GDM1 (cell line): ENCODE results near the gene ATPAF2.
A peak's percentile ranks its signal among the peaks of the same experiment; 100 is the strongest.

Experiments
- DNase-seq: peaks from one replicate; lab custom pipeline; 2025; lab: John Stamatoyannopoulos, UW

ATPAF2 gene

DNA sequence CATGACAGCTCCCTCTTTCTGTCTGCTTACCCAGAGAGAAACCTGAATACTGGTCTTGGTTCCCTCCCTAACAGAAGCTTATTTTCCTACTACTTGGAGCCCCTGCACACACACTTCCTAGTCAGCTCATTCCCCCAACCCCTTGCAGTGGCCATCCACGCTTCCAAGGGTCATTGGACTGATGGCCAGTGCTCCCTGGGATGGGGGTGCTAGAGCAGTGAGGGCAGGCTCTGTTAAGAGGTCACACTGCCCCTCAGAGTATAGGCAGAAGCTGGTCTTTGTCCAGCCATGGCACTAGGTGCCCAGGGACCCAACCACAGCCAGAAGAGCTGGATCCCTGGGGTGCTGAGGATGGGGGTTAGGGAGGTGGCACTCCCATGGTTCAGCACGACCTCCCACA is 53.8 kb downstream of the ATPAF2 start:
- DNase-seq: no peak

DNA sequence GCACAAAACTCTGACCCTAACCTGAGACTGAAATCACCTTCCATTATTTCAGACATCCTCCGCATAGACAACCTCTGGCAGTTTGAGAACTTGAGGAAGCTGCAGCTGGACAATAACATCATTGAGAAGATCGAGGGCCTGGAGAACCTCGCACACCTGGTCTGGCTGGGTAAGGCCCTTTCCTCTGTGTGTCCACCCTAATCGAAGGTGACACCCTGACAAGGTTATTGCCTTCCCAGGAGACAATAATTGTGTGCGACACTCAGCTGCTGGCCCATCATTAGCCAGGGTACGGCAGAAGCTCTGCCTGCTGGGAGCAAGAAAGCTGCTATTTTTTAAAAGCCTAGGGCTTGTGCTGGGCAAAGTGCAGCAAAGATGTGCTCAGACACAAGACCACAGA is 55.2 kb downstream of the ATPAF2 start:
- no peak for DNase-seq

DNA sequence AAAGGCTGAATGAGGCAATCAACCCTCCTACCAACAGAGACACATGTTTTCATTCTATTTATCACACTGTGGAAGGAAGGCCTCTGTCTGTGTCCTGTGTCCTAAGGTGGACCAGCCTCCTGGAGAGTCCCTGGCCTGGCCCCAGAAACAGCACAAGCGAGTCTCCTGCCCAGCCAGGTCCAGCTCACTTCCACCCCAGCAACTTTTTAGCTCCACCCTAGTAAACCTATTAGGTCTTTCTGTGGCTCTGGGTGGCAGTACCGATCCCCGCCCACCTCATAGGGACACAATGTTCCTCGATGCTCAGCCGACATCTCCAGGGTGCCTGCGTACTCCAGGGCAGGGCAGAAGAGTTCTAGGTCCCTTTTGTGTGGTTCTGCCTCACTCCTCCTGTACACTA is 55.6 kb downstream of the ATPAF2 start:
- DNase-seq: no peak

DNA sequence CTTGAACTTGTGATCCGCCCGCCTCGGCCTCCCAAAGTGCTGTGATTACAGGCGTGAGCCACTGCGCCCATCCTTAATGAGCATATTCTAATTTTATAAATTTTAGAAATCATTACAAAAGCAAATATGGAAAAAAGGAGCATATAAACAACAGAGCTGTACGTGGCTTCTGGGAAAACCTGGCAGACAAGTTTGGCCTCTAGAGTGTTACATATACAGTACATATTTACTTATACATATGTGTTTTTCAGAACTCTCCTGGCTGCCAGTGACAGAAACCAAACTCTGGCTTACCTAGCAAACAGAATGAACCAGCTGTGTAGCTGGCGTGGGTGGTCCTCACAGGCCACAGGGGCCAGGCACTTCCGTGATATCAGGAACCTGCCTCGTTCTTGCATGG is 56.2 kb downstream of the ATPAF2 start:
- no peak for DNase-seq

- DNase-seq: no peak
These were observed 57.6 kb downstream of the ATPAF2 start for GRCh38 chr17:17981330-17981729.

DNA sequence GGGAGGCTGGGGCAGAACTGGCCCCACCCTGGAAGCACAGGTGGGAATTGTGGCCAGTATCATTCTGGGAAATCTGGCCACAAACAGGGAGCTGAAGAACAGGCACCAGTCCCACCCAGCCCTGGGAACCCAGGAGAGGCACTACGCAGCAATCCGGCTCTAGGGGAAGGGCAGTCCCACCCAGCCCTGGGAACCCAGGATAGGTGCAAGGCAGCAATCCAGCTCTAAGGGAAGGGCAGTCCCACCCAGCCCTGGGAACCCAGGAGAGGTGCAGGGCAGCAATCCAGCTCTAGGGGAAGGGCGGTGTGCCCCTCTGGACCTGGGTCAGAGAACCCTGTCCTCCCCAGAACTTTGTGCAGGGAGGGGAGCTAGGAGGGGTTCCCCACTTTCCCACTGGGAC is 59.2 kb downstream of the ATPAF2 start:
- DNase-seq: no peak

DNA sequence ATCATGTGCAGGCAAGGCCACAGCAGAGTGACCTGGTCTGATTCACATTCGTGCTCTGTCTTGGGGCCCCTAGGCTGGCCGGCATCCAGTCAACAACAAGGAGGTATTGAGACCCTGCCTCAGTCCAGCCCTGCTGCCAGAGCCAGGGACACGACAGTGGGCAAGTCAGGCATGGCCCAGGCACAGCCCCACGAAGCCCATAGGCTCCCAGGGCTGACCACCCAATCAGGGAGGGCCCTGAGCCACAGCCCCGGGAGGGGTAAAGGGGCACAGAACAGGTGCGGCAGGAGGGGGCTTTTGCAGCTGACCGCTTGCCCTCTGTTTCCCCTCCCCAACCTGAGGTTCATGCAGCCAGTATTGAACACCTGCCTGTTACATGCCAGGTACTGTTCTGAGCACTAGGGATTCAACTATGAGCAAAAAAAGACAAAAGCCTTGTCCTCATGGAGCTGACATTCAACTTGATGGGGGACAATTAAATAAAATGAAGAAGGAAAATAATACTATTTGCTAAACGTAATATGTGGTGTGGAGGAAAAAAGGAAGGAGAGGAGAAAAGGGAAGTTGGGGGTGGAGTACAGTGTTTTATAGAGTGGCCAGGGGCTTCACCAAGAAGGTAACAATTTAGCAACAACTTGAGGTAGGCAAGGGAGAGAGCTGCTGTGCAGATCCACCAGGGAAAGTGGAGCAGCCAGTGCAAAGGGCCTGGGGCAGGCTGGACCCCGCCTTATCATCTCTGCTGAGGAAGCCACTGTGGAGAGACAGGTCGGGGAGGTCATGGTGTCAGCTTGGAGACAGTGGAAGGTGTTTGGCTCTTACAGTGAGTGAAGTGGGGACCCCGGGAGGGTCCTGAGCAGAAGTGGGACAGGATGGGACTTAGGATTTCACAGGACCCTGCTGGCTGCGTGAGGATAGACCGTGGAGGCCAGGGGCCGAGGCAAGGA is 60.2 kb downstream of the ATPAF2 start:
- DNase-seq: no peak

DNA sequence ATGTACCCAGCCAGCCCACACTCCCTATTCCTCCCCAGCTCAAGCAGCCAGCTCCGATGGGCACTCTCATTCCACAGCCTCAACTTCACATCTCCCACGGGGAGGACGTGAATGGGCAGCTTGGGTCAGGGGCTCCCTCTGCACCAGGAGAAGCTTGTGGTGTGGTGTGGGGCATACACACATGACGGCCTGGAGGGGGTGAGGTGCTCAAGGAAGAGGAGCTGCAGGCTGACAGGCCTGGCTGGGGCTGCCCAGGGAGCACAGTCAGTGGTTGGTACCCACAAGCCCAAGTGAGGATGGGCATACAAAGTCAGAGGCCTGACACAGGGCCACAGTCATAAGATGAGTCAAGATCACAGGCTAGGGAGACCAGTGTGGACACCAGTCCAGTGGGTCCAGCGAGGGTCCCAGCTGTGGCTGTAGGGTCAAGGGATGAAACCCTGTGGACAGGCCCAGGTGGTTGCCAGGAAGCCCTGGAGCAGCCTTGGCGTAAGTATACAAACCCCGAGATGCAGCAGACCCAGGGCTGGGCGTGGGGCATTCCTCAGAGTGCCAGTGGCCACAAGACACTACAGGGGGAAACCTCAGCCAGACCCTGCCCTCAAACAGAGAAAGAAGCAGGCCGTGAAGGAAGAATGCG is 61.9 kb downstream of the ATPAF2 start:
- no peak for DNase-seq

GRCh38 chr17:17975436-17975835 is 63.5 kb downstream of the ATPAF2 start:
- DNase-seq: no peak

DNA sequence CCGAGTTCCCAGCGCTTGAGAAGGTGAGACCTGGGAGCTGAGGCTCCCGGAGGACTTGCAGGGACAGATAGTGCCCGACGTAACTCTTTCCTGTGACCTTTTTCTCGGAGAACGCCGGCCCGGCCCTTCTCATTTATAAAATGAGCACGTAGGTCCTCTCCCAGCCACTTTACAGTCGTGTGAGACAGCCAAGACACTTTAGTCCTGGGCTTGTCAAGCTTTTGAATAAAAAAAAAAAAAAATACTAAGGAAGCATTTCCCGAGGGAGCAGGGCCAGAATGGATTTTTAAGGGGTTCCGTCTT is 66.1 kb downstream of the ATPAF2 start:
- no peak for DNase-seq

- DNase-seq: peak; percentile 99
These were observed 66.6 kb downstream of the ATPAF2 start, which contains the start of the genes DRC3 and TOM1L2 for GRCh38 chr17:17972126-17972951. TSS of gene DRC3 (plus strand) at chr17:17972862. CDS start at chr17:17977599, 4,737 bp downstream. TSS of gene TOM1L2 (minus strand) at chr17:17972400. CDS start at chr17:17972313, 87 bp downstream.

DNA sequence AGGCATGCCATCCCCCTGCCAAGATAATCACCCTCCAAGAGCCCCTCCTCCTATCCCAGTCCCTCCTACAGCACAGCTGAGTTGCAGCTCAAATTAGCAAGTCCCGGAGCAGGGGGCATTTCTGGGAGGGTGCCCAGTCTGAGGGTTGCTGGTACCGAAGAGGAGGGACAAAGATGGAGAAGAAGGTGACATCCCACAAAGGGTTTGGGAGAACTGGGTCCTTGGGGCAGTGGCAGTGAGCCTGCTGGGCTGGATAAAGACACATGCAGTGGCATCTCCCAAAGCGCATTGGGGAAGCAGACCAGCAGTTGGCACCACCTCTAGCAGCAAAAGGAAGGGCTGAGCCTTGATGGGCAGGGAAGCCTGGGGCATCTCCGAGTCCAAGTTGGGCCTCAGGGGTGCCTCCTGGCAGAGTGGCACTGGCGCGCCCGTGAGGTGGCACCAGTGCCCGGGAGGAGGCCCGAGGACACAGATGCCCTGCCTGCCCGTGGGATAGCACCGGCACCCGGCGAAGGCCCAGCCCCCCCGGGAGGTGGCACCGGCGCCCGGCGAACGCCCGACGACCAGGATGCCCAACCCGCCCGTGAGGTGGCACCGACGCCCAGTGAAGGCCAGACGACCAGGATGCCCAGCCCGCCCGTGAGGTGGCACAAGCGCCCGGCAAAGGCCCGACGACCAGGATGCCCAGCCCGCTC is 67.4 kb downstream of the ATPAF2 start:
- DNase-seq: no peak

- no peak for DNase-seq
These were observed 68.1 kb downstream of the ATPAF2 start for GRCh38 chr17:17970699-17971430.
